Endodermal cell (in vitro differentiated cells): ENCODE results near the gene ZNF81. TPM values are rescaled to one million over a fixed set of nuclear protein-coding genes. Genes with fewer than 3 reads are reported as not detected.

Source experiments
- DNase-seq: peaks from one replicate; pipeline ENCODE4 v3.0.0-alpha.2; 2017
- H3K27ac ChIP-seq: 2 replicates; pipeline ENCODE4 v1.5.1; 2013; ENCODE audit warnings: mild to moderate bottlenecking, low read depth, low read length, moderate library complexity
- H3K27me3 ChIP-seq: 2 replicates; pipeline ENCODE4 v1.6.1; 2013; ENCODE audit warnings: mild to moderate bottlenecking, low read length, moderate library complexity; ENCODE audit not compliant: insufficient read depth, control insufficient read depth, poor library complexity, severe bottlenecking
- H3K36me3 ChIP-seq: 2 replicates; pipeline ENCODE4 v1.7.0; 2013; ENCODE audit warnings: mild to moderate bottlenecking, low read length, moderate library complexity; ENCODE audit not compliant: control insufficient read depth, insufficient read depth
- H3K4me1 ChIP-seq: one replicate; pipeline ENCODE4 v1.7.0; 2013; ENCODE audit warnings: low read length; ENCODE audit not compliant: control insufficient read depth, insufficient read depth
- H3K4me3 ChIP-seq: 2 replicates; pipeline ENCODE4 v1.5.1; 2013; ENCODE audit warnings: mild to moderate bottlenecking, low read length, moderate library complexity
- H3K9ac ChIP-seq: 2 replicates; pipeline ENCODE4 v1.6.1; 2013; ENCODE audit warnings: mild to moderate bottlenecking, low read length, moderate library complexity; ENCODE audit not compliant: poor library complexity, severe bottlenecking; ENCODE audit errors: extremely low read depth
- H3K9me3 ChIP-seq: 2 replicates; pipeline ENCODE4 v1.6.1; 2013; ENCODE audit warnings: mild to moderate bottlenecking, low read length, moderate library complexity; ENCODE audit not compliant: control insufficient read depth
- H3K27ac Mint-ChIP-seq: 2 replicates; pipeline ENCODE4 v1.8.0; 2020; ENCODE audit warnings: mixed read lengths
- H3K27me3 Mint-ChIP-seq: 2 replicates; pipeline ENCODE4 v1.8.0; 2021; ENCODE audit warnings: mild to moderate bottlenecking, mixed read lengths; ENCODE audit not compliant: insufficient read depth
- H3K36me3 Mint-ChIP-seq: 2 replicates; pipeline ENCODE4 v1.8.0; 2020; ENCODE audit warnings: low read depth, mixed read lengths
- H3K4me1 Mint-ChIP-seq: 2 replicates; pipeline ENCODE4 v1.8.0; 2020; ENCODE audit warnings: mixed read lengths
- H3K4me3 Mint-ChIP-seq: 2 replicates; pipeline ENCODE4 v1.8.0; 2020; ENCODE audit warnings: mild to moderate bottlenecking, moderate library complexity, mixed read lengths
- H3K9me3 Mint-ChIP-seq: 2 replicates; pipeline ENCODE4 v1.8.0; 2020; ENCODE audit warnings: mild to moderate bottlenecking, mixed read lengths
- WGBS, 2 experiments: methylation state at CpG; one replicate each; pipeline versions ENCODE4 v1.1.5 to v1.1.7; 2013; ENCODE audit warnings: missing lambda C conversion rate in 2 of 2, mixed read lengths in 1 of 2; ENCODE audit not compliant: insufficient coverage in 1 of 2, insufficient read length in 1 of 2; 5-methylcytosine and 5-hydroxymethylcytosine counted together
- total RNA-seq, 2 donors: library from RNA; stranded (reverse); fragmentation: NEBNext Ultra II Directional in 1 of 2; extraction: Animal tissue kit (Norgen Biotek cat#: 25700) in 1 of 2; gene quantifications; 2 replicates in 1 of 2; 3 replicates in 1 of 2; pipeline ENCODE4 v1.2.1, GENCODE V29; 2021
- TF ChIP-seq, protein P1 (sequence below): fragments of 200-600 bp; sonication (generic); conservative IDR thresholded peaks from 2 replicates; pipeline ENCODE4 v1.5.0; 2021; ENCODE audit warnings: antibody characterized with exemption, mild to moderate bottlenecking

The ZNF81 gene
- total RNA-seq, 2 donors from 2014 or later, result 9.8 to 12.6 TPM

DNA sequence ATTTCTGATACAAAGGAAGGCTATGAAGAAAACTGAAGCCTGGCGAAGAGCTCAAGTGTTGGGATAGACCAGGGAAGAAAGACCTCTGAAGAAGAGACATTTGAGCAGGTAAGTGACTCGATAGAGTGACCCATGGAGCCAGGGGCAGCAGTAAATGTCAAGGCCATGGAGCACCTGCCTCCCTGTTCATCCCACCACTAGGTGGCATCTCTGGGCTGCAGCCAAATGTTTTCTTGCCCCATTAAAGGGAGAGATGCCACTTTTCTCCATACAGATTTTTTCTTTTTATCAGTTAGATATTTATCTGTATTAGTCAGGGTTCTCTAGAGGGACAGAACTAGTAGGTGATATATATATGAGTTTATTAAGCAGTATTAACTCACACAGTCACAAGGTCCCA, 4.9 kb upstream of the ZNF81 start:
- peaks cover 7% of the 10 kb centered on the region for H3K4me1 Mint-ChIP-seq
- no peaks in the 10 kb centered on the region for H3K27me3 Mint-ChIP-seq
- no peaks in the 10 kb centered on the region for H3K36me3 ChIP-seq
- 77 to 88% methylated on average over 1 to 2 of the region's 2 CpGs for WGBS, 2 experiments
- peaks cover 40% of the 10 kb centered on the region for H3K9me3 Mint-ChIP-seq
- no peak overlapping the region for H3K9ac ChIP-seq
- no peaks in the 10 kb centered on the region for H3K27me3 ChIP-seq
- H3K4me3 Mint-ChIP-seq, result no peak overlapping the region
- peak; percentile 82 for DNase-seq
- no peaks in the 10 kb centered on the region for H3K36me3 Mint-ChIP-seq
- H3K27ac ChIP-seq, result no peak overlapping the region
- TF ChIP-seq, protein P1, sequence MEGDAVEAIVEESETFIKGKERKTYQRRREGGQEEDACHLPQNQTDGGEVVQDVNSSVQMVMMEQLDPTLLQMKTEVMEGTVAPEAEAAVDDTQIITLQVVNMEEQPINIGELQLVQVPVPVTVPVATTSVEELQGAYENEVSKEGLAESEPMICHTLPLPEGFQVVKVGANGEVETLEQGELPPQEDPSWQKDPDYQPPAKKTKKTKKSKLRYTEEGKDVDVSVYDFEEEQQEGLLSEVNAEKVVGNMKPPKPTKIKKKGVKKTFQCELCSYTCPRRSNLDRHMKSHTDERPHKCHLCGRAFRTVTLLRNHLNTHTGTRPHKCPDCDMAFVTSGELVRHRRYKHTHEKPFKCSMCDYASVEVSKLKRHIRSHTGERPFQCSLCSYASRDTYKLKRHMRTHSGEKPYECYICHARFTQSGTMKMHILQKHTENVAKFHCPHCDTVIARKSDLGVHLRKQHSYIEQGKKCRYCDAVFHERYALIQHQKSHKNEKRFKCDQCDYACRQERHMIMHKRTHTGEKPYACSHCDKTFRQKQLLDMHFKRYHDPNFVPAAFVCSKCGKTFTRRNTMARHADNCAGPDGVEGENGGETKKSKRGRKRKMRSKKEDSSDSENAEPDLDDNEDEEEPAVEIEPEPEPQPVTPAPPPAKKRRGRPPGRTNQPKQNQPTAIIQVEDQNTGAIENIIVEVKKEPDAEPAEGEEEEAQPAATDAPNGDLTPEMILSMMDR, result peak; percentile 81
- no peaks in the 10 kb centered on the region for H3K9me3 ChIP-seq
- no peak overlapping the region for H3K27ac Mint-ChIP-seq
- no peak overlapping the region for H3K4me3 ChIP-seq
- no peaks in the 10 kb centered on the region for H3K4me1 ChIP-seq

DNA sequence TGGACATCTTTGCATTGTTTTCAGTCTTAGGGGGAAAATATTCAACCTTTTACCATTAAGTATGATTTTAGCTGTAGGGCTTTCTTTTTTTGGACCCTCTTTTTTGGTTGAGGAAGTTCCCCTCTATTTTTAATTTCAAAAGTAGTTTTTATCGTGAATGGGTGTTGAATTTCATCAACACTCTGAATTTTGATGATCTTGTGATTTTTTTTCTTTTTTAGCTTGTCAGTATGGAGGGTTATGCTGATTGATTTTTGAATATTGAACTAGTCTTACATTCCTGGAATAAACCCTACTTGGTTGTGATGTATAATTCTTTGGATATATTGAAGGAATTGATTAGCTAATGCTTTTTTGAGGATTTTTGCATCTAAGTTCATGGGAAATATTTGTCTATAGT, 1.7 kb downstream of the ZNF81 start:
- Mint-ChIP-seq H3K27ac (no peak overlapping the region), H3K4me1 (peaks cover 18% of the 10 kb centered on the region), H3K4me3 (no peak overlapping the region), H3K36me3 (peaks cover 4% of the 10 kb centered on the region), H3K27me3 (no peaks in the 10 kb centered on the region), H3K9me3 (peaks cover 56% of the 10 kb centered on the region)
- WGBS, 2 experiments, result no CpG with 5 or more reads among the region's 1 CpG
- Histone ChIP-seq H3K9me3 (no peaks in the 10 kb centered on the region), H3K4me1 (no peaks in the 10 kb centered on the region), H3K36me3 (no peaks in the 10 kb centered on the region), H3K9ac (no peak overlapping the region), H3K27me3 (no peaks in the 10 kb centered on the region), H3K27ac (no peak overlapping the region), H3K4me3 (peak overlapping the region; percentile 93)
- TF ChIP-seq, protein P1, result no peak
- no peak for DNase-seq

GRCh38 chrX:47840111-47840510, 3.4 kb downstream of the ZNF81 start:
- Mint-ChIP-seq H3K9me3 (peaks cover 54% of the 10 kb centered on the region), H3K36me3 (peaks cover 7% of the 10 kb centered on the region), H3K4me1 (peaks cover 18% of the 10 kb centered on the region), H3K4me3 (no peak overlapping the region), H3K27ac (no peak overlapping the region), H3K27me3 (no peaks in the 10 kb centered on the region)
- no peaks in the 10 kb centered on the region for H3K36me3 ChIP-seq
- TF ChIP-seq, protein P1, result no peak
- no peak overlapping the region for H3K4me3 ChIP-seq
- H3K4me1 ChIP-seq, result no peaks in the 10 kb centered on the region
- H3K27me3 ChIP-seq, result no peaks in the 10 kb centered on the region
- H3K27ac ChIP-seq, result no peak overlapping the region
- WGBS, 2 experiments, result 89% methylated on average over 3 of the region's 4 CpGs; no CpG with 5 or more reads in 1 of the 2 experiments
- H3K9me3 ChIP-seq, result no peaks in the 10 kb centered on the region
- DNase-seq, result no peak
- H3K9ac ChIP-seq, result no peak overlapping the region
